IMR-90 (cell line): ENCODE data around the gene CCER1.

ENCODE experiments used
- BHLHE40 ChIP-seq: fragments of 150-350 bp; IDR thresholded peaks from 2 replicates; pipeline ENCODE4 v1.6.1; 2016; ENCODE audit warnings: mild to moderate bottlenecking, low read depth, low read length
- CEBPB ChIP-seq: IDR thresholded peaks from 2 replicates; pipeline ENCODE4 v1.6.1; 2012; ENCODE audit warnings: low read depth, low read length, improper control_type of control experiment
- CHD1 ChIP-seq: IDR thresholded peaks from 2 replicates; pipeline ENCODE4 v1.6.1; 2012; ENCODE audit warnings: low read depth, low read length, improper control_type of control experiment
- CTCF ChIP-seq: conservative IDR thresholded peaks from 2 replicates; pipeline ENCODE4 v1.5.1; 2012; ENCODE audit warnings: mild to moderate bottlenecking, low read depth, low read length, improper control_type of control experiment
- ELK1 ChIP-seq: fragments of 150-350 bp; IDR thresholded peaks from 2 replicates; pipeline ENCODE4 v1.6.1; 2016; ENCODE audit warnings: low read depth, mild to moderate bottlenecking, low read length, moderate library complexity, borderline replicate concordance
- MAFK ChIP-seq: IDR thresholded peaks from 2 replicates; pipeline ENCODE4 v1.6.1; 2012; ENCODE audit warnings: low read depth, low read length, improper control_type of control experiment
- MAZ ChIP-seq: IDR thresholded peaks from 2 replicates; pipeline ENCODE4 v1.6.1; 2012; ENCODE audit warnings: low read depth, mild to moderate bottlenecking, low read length, improper control_type of control experiment, moderate library complexity, borderline replicate concordance
- MXI1 ChIP-seq: IDR thresholded peaks from 2 replicates; pipeline ENCODE4 v1.6.1; 2012; ENCODE audit warnings: low read depth, mild to moderate bottlenecking, low read length, moderate library complexity, borderline replicate concordance
- POLR2A ChIP-seq: IDR thresholded peaks from 2 replicates; pipeline ENCODE4 v1.6.1; 2012; ENCODE audit warnings: mild to moderate bottlenecking, low read depth, low read length
- RAD21 ChIP-seq: IDR thresholded peaks from 2 replicates; pipeline ENCODE4 v1.6.1; 2012; ENCODE audit warnings: low read length, improper control_type of control experiment
- RCOR1 ChIP-seq: IDR thresholded peaks from 2 replicates; pipeline ENCODE4 v1.6.1; 2012; ENCODE audit warnings: mild to moderate bottlenecking, low read length, improper control_type of control experiment; ENCODE audit not compliant: insufficient replicate concordance
- RFX5 ChIP-seq: IDR thresholded peaks from 2 replicates; pipeline ENCODE4 v1.8.0; 2012; ENCODE audit warnings: low read depth, mild to moderate bottlenecking, low read length, moderate library complexity
- SMC3 ChIP-seq: fragments of 150-350 bp; IDR thresholded peaks from 2 replicates; pipeline ENCODE4 v1.6.1; 2016; ENCODE audit warnings: low read depth, mild to moderate bottlenecking, antibody characterized with exemption, low read length, moderate library complexity
- USF2 ChIP-seq: fragments of 150-350 bp; IDR thresholded peaks from 2 replicates; pipeline ENCODE4 v1.6.1; 2017; ENCODE audit warnings: mild to moderate bottlenecking, antibody characterized with exemption, low read length, low read depth

GRCh38 chr12:91003737-91004136 is 48.8 kb upstream of the CCER1 start:
- TF ChIP-seq CEBPB (no peak), CTCF (no peak), RAD21 (no peak), POLR2A (no peak), MAZ (no peak), ELK1 (no peak), MAFK (no peak), RFX5 (no peak), BHLHE40 (no peak), CHD1 (no peak), SMC3 (no peak), MXI1 (no peak), USF2 (no peak), RCOR1 (no peak)
